Measurements from ENCODE around the gene IRX5.

The IRX5 gene

DNA sequence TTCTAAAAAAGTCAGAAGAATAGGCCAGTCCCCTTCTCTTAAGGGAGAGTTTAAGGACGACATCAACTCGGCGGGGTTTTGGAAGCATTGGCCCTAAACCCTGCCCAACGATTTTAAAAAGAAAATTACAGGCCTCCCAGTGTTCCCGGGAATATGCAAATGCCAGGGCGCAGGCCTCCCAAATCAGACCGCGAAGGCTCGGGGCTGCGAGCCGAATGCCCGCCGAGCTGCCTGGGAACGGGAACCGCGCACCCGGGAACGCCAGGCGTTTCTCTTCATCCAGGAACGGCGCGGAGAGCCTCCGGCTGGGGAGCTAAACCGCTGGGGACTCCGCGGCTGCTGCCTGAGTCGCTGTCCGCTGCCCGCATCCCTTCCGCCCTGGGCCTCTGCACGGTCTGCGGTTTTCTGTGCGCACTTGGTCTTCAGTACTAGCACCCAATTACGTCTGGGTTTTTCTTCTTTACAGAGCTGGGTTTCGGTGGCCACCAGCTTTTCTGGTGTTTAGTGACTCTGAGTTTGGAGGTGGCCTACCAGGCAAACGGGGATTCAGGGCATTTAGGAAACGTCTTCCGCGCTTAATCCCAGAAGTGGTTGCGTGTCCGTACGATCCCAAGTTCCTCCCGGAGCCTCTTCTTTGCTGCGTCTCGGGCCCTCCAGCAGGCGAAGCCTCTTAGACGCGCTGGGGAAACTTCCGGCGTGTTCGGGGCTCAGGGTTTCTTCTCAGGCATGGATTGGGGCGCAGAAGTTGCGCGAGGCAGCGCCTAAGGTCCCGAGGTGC is 5.7 kb downstream of the IRX5 start:
- TF ChIP-seq, protein P1, sequence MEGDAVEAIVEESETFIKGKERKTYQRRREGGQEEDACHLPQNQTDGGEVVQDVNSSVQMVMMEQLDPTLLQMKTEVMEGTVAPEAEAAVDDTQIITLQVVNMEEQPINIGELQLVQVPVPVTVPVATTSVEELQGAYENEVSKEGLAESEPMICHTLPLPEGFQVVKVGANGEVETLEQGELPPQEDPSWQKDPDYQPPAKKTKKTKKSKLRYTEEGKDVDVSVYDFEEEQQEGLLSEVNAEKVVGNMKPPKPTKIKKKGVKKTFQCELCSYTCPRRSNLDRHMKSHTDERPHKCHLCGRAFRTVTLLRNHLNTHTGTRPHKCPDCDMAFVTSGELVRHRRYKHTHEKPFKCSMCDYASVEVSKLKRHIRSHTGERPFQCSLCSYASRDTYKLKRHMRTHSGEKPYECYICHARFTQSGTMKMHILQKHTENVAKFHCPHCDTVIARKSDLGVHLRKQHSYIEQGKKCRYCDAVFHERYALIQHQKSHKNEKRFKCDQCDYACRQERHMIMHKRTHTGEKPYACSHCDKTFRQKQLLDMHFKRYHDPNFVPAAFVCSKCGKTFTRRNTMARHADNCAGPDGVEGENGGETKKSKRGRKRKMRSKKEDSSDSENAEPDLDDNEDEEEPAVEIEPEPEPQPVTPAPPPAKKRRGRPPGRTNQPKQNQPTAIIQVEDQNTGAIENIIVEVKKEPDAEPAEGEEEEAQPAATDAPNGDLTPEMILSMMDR (IDR thresholded peaks at IDR 0.05): no peak

DNA sequence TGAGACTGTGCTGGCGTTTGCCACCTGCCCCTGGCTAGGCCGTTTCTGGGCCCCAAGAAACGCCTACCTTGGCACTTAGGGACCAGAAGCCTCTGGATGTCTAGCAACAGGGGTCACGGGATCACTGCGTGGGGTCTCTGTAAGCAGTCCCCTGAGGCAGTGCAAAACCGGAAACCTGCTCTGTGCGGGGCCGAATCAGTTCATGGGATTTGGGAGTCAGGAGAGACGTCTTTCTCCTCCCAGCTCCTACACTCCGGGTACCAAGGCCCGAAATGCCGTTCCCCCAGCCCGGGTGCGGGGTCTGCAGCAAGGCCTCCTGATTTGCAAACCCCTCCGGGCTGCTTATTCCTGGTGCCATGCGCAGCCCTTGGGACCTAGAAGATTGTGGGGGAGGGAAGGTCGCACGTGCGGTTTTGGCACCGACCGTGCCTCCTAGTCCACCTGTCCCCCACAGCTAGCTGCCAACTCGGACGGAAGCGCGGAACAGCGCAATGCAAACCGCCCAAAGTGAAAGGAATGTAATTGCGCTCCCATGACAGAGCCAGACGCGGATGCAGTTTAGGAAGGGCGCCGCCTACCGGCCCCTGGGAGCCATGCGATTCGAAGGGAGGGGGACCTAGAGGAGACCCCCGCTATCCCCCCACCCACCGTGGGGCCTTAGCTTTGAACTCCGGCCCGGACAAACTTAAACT is 6.5 kb downstream of the IRX5 start:
- TF ChIP-seq, protein P1 (IDR thresholded peaks at IDR 0.05): no peak

DNA sequence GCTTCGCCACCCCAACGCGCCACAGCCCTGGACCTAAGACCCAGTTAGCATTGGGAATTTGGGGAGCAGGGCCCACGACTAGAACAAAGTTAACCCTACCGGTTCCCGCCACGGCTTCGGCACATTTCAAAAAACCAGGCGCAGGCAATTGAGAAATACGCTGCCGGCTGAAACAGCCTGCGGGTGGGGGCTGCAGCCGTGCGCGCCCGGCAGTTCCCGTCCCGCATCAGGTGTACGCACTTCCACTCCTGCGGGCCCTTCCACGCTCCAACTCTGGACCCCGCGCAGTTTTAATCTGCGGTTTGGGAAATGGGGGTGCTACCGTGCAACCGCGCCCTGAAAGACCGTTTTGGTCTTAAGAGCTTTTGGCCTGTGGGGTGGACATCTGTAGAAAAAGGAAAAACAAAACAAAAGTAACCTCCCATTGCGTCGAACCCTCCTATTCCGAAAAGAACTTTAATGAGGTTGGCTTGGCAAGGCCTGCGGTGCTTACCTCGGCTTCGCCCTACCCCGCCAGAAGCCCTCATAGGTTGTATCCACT is 7.1 kb downstream of the IRX5 start:
- TF ChIP-seq, protein P1 (IDR thresholded peaks at IDR 0.05): no peak

DNA sequence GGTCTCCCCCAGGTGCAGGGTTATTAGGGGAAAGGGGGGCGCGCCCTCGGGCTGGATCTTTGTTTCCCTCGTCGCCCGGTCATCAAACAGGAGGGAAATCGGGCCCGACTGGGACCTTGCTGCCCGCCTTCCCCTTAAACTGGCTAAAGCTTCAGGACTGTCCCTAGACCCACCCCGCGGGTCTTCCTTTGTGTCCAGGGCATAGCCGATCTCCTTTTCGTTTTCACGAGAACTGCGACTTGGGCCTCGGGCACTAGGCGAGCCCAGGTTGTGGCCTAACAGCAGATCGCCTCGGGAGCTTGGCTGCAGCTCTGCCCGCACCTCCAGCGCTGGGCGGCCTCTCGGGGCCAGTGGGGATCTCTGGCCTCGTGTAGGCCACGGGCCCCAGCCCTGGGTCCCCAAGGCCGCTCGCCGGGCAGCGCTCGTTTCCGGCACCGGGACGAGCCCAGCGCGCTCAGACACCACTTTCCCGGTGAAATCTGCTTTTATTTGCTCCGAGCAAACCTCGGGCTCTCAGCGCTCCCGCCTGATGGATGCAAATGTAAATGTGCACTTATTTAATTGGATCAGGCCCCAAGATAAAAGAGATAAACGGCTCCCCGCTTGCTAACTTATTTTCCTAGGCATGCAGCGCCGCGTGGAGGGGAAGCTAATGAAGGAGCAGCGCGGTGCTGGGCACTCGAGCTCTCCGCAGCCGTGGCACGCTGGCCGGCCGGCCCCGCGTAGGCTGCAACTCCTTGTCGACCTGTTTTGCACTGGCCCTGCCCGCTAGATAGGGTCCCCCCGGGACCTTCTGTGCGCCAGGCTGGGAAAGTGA is 7.8 kb downstream of the IRX5 start:
- TF ChIP-seq, protein P1 (IDR thresholded peaks at IDR 0.05): no peak

DNA sequence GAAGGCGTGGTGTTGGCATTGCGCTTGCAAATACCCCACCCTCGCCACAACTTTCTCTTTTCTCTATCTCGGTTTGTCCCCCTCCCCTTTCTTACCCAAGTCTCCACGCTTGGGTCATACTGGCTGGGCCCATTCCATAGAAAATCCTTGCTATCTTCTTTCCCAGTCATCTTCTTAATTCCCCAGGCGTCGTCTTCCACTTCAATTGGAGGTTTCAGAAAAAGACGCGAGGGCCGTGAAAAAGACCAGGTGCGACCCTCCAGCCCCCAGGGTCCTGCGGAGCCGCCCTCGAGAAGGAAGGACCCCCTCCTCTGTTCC is 8.3 kb downstream of the IRX5 start:
- TF ChIP-seq, protein P1 (IDR thresholded peaks at IDR 0.05): no peak

DNA sequence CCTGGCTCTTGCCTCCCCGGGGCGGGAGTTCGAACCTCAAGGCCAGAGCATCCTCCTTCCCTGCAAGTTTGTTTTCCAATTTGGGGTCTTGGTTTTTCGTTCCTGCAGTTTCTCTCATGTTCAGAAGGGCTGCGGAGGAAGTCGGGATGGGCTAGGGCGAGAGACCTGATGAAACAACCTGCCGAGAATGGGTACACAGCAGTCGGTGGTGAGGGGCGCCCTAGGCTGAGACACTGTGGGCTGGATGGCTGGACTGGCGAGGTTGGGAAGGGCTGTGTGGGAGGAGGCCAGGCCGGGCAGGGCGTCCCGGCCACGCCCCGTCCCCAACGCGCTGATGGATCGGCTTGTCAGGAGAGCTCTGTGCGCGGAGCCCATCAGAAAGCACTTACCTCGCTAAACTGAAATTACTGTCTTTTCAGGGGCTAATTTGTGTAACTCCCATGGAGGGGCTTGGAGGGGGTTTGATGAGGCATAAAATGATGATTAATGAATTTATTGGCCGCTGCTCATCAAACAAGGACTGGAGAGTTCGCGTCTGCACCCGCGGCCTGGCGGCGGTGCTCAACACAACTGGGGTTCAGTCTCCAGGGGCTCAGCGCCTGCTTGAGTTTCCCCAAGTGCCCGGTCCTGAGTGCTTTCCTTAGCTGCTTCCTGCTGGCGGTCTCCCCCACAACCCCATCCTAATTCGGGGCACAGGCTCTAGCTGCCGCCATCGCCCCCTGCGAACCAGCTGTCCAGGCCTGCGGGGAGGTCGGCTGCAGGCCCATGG is 9.0 kb downstream of the IRX5 start:
- TF ChIP-seq, protein P1 (IDR thresholded peaks at IDR 0.05): no peak

DNA sequence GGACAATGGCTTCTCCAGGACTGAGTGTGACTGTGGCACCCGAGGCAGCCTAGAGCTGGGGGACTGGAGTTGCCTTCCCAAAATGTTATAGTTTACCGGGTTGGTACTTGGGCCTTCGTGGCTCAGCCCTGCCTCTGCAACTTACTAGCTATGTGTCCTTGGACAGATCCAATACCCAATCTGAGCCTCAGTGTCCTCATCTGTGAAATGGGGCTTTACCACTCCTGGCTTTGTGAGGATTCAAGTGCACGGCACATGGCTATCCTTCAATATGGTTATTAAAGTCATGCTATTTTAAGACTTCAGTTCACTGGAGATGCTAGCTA is 9.6 kb downstream of the IRX5 start:
- TF ChIP-seq, protein P1 (IDR thresholded peaks at IDR 0.05): no peak
